ENCODE results near the gene CD200R1L.

Gene CD200R1L

GRCh38 chr3:112806903-112807302, 39.8 kb downstream of the CD200R1L start:
- no peak overlapping the region for H3K4me2 ChIP-seq (ENCODE audit: low read depth, low read length, poor library complexity, severe bottlenecking)

GRCh38 chr3:112805126-112805525, 41.5 kb downstream of the CD200R1L start:
- no peak for TF ChIP-seq EZH2phosphoT487 (IDR thresholded peaks at IDR 0.05; ENCODE audit: borderline replicate concordance)
- no peak for TF ChIP-seq CTCF (conservative IDR thresholded peaks at IDR 0.05; ENCODE audit: low read length)
- Histone ChIP-seq H3K4me2 (ENCODE audit: low read depth, low read length, poor library complexity, severe bottlenecking) (no peak overlapping the region), H2AFZ (ENCODE audit: low read length) (no peak overlapping the region), H3K9me3 (ENCODE audit: insufficient read depth, low read depth, low read length) (no peaks in the 10 kb centered on the region), H3F3A (ENCODE audit: low read depth) (no peaks in the 10 kb centered on the region), H3K27me3 (ENCODE audit: insufficient read depth, low read length, poor library complexity, severe bottlenecking) (no peaks in the 10 kb centered on the region), H3K9me2 (replicated peaks; ENCODE audit: low read depth, low read length) (no peaks in the 10 kb centered on the region), H3K79me2 (ENCODE audit: insufficient read depth, low read length) (no peaks in the 10 kb centered on the region), H3K36me3 (ENCODE audit: insufficient read depth, low read length) (no peaks in the 10 kb centered on the region), H4K20me1 (ENCODE audit: insufficient read depth, low read length, poor library complexity, severe bottlenecking) (no peaks in the 10 kb centered on the region), H3K4me3 (ENCODE audit: low read length, poor library complexity, severe bottlenecking) (no peak overlapping the region), H3K9ac (ENCODE audit: low read depth, low read length, poor library complexity, severe bottlenecking) (no peak overlapping the region), H3K4me1 (ENCODE audit: insufficient read depth, low read length, poor library complexity, severe bottlenecking) (peaks cover 5% of the 10 kb centered on the region)

More at GRCh38 chr3:112806903-112807302, 39.8 kb downstream of the CD200R1L start:
- TF ChIP-seq EZH2phosphoT487 (IDR thresholded peaks at IDR 0.05; ENCODE audit: borderline replicate concordance) (no peak), CTCF (conservative IDR thresholded peaks at IDR 0.05; ENCODE audit: low read length) (no peak)
- Histone ChIP-seq H3K9me2 (replicated peaks; ENCODE audit: low read depth, low read length) (no peaks in the 10 kb centered on the region), H3K9ac (ENCODE audit: low read depth, low read length, poor library complexity, severe bottlenecking) (no peak overlapping the region), H3K36me3 (ENCODE audit: insufficient read depth, low read length) (no peaks in the 10 kb centered on the region), H3K79me2 (ENCODE audit: insufficient read depth, low read length) (no peaks in the 10 kb centered on the region), H3K27me3 (ENCODE audit: insufficient read depth, low read length, poor library complexity, severe bottlenecking) (no peaks in the 10 kb centered on the region), H2AFZ (ENCODE audit: low read length) (no peak overlapping the region), H4K20me1 (ENCODE audit: insufficient read depth, low read length, poor library complexity, severe bottlenecking) (no peaks in the 10 kb centered on the region), H3K9me3 (ENCODE audit: insufficient read depth, low read depth, low read length) (no peaks in the 10 kb centered on the region), H3K4me1 (ENCODE audit: insufficient read depth, low read length, poor library complexity, severe bottlenecking) (peaks cover 12% of the 10 kb centered on the region), H3K4me3 (ENCODE audit: low read length, poor library complexity, severe bottlenecking) (no peak overlapping the region), H3F3A (ENCODE audit: low read depth) (no peaks in the 10 kb centered on the region)

GRCh38 chr3:112804021-112804420, 42.6 kb downstream of the CD200R1L start:
- H3K9me2 ChIP-seq (replicated peaks; ENCODE audit: low read depth, low read length): no peaks in the 10 kb centered on the region
- no peaks in the 10 kb centered on the region for H3K79me2 ChIP-seq (ENCODE audit: insufficient read depth, low read length)
- no peaks in the 10 kb centered on the region for H3K9me3 ChIP-seq (ENCODE audit: insufficient read depth, low read depth, low read length)
- H3F3A ChIP-seq (ENCODE audit: low read depth): no peaks in the 10 kb centered on the region
- H2AFZ ChIP-seq (ENCODE audit: low read length): no peak overlapping the region
- no peaks in the 10 kb centered on the region for H3K36me3 ChIP-seq (ENCODE audit: insufficient read depth, low read length)
- TF ChIP-seq EZH2phosphoT487 (IDR thresholded peaks at IDR 0.05; ENCODE audit: borderline replicate concordance) (no peak), CTCF (conservative IDR thresholded peaks at IDR 0.05; ENCODE audit: low read length) (no peak)
- no peak overlapping the region for H3K4me3 ChIP-seq (ENCODE audit: low read length, poor library complexity, severe bottlenecking)
- no peaks in the 10 kb centered on the region for H3K27me3 ChIP-seq (ENCODE audit: insufficient read depth, low read length, poor library complexity, severe bottlenecking)
- H3K9ac ChIP-seq (ENCODE audit: low read depth, low read length, poor library complexity, severe bottlenecking): no peak overlapping the region
- no peaks in the 10 kb centered on the region for H4K20me1 ChIP-seq (ENCODE audit: insufficient read depth, low read length, poor library complexity, severe bottlenecking)
- no peak overlapping the region for H3K4me2 ChIP-seq (ENCODE audit: low read depth, low read length, poor library complexity, severe bottlenecking)
- peaks cover 5% of the 10 kb centered on the region for H3K4me1 ChIP-seq (ENCODE audit: insufficient read depth, low read length, poor library complexity, severe bottlenecking)

Data from Loucy (cell line).